NCI-H1105 treated with DMSO at 0.1 percent for 48 hours (cell line): ENCODE measurements around the gene SPOCK3.

Experiments
- DNase-seq: peaks from one replicate; lab custom pipeline; 2025; lab: John Stamatoyannopoulos, UW

Gene SPOCK3

GRCh38 chr4:167176723-167177367 is 57.4 kb downstream of the SPOCK3 start:
- DNase-seq: no peak

GRCh38 chr4:167171928-167172327 is 62.4 kb downstream of the SPOCK3 start:
- no peak for DNase-seq

GRCh38 chr4:167168611-167169010 is 65.7 kb downstream of the SPOCK3 start:
- DNase-seq: no peak

GRCh38 chr4:167150587-167150986 is 83.7 kb downstream of the SPOCK3 start:
- DNase-seq: no peak

- no peak for DNase-seq
Observed at GRCh38 chr4:167144605-167145004, 89.7 kb downstream of the SPOCK3 start.

- DNase-seq: no peak
Observed at GRCh38 chr4:167143018-167143417, 91.3 kb downstream of the SPOCK3 start.

- no peak for DNase-seq
Observed at GRCh38 chr4:167136270-167136669, 98.0 kb downstream of the SPOCK3 start.

GRCh38 chr4:167129146-167129545 is 105.1 kb downstream of the SPOCK3 start:
- no peak for DNase-seq

- DNase-seq: no peak
Observed at GRCh38 chr4:167119392-167119791, 114.9 kb downstream of the SPOCK3 start.

- DNase-seq: no peak
Observed at GRCh38 chr4:167117273-167117672, 117.0 kb downstream of the SPOCK3 start.

GRCh38 chr4:167114416-167114971 is 119.8 kb downstream of the SPOCK3 start:
- DNase-seq: no peak

- no peak for DNase-seq
Observed at GRCh38 chr4:167111622-167112021, 122.7 kb downstream of the SPOCK3 start.

- no peak for DNase-seq
Observed at GRCh38 chr4:167111092-167111491, 123.2 kb downstream of the SPOCK3 start.

- no peak for DNase-seq
Observed at GRCh38 chr4:167109859-167110258, 124.4 kb downstream of the SPOCK3 start.

GRCh38 chr4:167105857-167106256 is 128.4 kb downstream of the SPOCK3 start:
- DNase-seq: no peak

GRCh38 chr4:167102475-167102874 is 131.8 kb downstream of the SPOCK3 start:
- DNase-seq: no peak

GRCh38 chr4:167101035-167101434 is 133.3 kb downstream of the SPOCK3 start:
- DNase-seq: no peak

- DNase-seq: peak; percentile 68
Observed at GRCh38 chr4:167100120-167100519, 134.2 kb downstream of the SPOCK3 start.

GRCh38 chr4:167088115-167088514 is 146.2 kb downstream of the SPOCK3 start:
- DNase-seq: no peak

- no peak for DNase-seq
Observed at GRCh38 chr4:167084321-167084720, 150.0 kb downstream of the SPOCK3 start.

- DNase-seq: no peak
Observed at GRCh38 chr4:167079762-167080161, 154.5 kb downstream of the SPOCK3 start.

- DNase-seq: peak; percentile 18
Observed at GRCh38 chr4:167052631-167053091, 181.6 kb downstream of the SPOCK3 start.

- no peak for DNase-seq
Observed at GRCh38 chr4:167049257-167049656, 185.0 kb downstream of the SPOCK3 start.

GRCh38 chr4:167041524-167041923 is 192.8 kb downstream of the SPOCK3 start:
- no peak for DNase-seq
